GM03348 (cell line): ENCODE measurements around the gene NDST4.

Experiments used
- DNase-seq: peaks from one replicate; pipeline ENCODE4 v3.0.0; 2012; ENCODE audit warnings: low spot score

The NDST4 gene

DNA sequence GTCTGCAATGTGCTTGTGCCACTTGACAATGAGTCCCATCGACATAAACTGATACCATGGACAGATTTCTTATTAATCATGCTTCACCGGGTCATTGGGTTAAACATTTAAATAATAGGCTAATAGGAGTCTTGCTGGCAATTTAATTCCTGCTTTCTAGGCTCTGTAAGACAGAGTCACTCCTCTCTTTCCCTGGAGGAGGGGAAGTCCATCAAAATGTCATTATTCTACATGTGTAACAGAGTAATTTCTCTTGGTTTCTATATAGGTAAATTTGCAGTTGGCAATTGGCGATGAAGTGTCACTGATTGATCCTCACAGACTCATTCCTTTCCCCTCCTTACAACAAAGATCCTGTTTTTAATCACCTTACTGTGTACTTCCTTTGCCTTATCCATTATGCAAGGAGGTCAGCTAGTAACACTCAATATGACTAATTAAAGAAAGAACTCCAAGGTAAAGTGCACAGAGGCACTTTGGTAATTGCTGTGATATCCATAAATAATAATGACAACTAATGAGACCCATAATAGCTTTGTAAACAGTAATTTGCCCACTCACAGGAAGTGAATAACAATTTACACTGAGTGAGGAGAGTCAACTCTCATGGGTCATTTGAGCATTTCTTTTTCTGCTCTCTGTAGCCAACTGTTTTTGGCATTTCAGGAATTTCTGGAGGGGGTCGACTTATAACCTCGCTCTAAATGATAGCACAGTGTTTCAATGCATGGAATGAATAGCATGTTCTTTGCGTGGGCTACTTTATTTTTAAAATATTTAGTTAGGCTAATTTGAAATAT lies 330.8 kb downstream of the NDST4 start:
- DNase-seq, result no peak

DNA sequence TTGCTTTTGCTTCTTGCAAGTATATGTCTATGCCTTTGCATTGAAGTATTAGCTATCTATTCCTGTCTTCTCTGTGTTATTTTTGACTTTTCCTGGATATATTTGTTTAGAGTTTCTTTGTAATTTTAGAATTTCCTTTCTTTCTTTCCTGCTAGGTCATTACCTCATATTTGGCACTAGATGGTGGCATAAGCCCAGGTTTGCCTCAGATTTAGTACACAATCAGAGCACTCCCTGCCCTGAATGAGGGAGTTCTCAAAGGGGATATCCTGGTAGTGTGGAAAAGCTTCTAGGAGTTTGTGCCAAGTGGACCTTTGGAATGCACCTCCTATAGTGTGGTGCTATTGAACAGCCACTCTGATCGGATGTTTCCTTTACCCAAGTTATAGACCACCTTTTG lies 333.2 kb downstream of the NDST4 start:
- DNase-seq, result no peak
